HepG2 (cell line): Measurements from ENCODE around the gene IST1. TPM values are rescaled to one million over a fixed set of nuclear protein-coding genes. Genes with fewer than 3 reads are reported as not detected.

Experiments used
- AGO1 ChIP-seq: fragments of 200-400 bp; formaldehyde crosslinking; IDR thresholded peaks from 2 replicates; pipeline ENCODE4 v1.6.1; 2017; ENCODE audit warnings: mild to moderate bottlenecking, low read depth, low read length, moderate library complexity; ENCODE audit not compliant: poor library complexity, severe bottlenecking
- AGO2 ChIP-seq: fragments of 200-400 bp; formaldehyde crosslinking; optimal IDR thresholded peaks from 2 replicates; pipeline ENCODE3; 2017; ENCODE audit warnings: mild to moderate bottlenecking, low read depth, low read length, moderate library complexity
- DMAP1 ChIP-seq: IDR thresholded peaks from 2 replicates; pipeline ENCODE4 v1.6.1; 2016
- HNRNPUL1 ChIP-seq: fragments of 200-400 bp; formaldehyde crosslinking; IDR thresholded peaks from 2 replicates; pipeline ENCODE4 v1.6.1; 2017; ENCODE audit warnings: low read depth, mild to moderate bottlenecking, low read length, moderate library complexity
- NFATC3 ChIP-seq: sonication (generic); formaldehyde crosslinking; IDR thresholded peaks from 2 replicates; pipeline ENCODE4 v1.5.1; 2020; ENCODE audit warnings: mild to moderate bottlenecking, missing genetic modification reagents
- NFE2L1 ChIP-seq: sonication (generic); formaldehyde crosslinking; IDR thresholded peaks from 2 replicates; pipeline ENCODE4 v1.4.0; 2020; ENCODE audit warnings: missing genetic modification reagents, mild to moderate bottlenecking, borderline replicate concordance
- NRL ChIP-seq: sonication (generic); formaldehyde crosslinking; IDR thresholded peaks from 2 replicates; pipeline ENCODE4 v1.5.0; 2020; ENCODE audit warnings: missing genetic modification reagents, mild to moderate bottlenecking, moderate library complexity, borderline replicate concordance
- RAD21 ChIP-seq: fragments of 450-650 bp; formaldehyde crosslinking; IDR thresholded peaks from 2 replicates; pipeline ENCODE4 v1.5.0; 2020; ENCODE audit warnings: mild to moderate bottlenecking
- RBAK ChIP-seq: sonication (generic); formaldehyde crosslinking; IDR thresholded peaks from 2 replicates; pipeline ENCODE4 v1.5.1; 2020; ENCODE audit warnings: mild to moderate bottlenecking, missing genetic modification reagents
- TFAP4 ChIP-seq: sonication (generic); IDR thresholded peaks from 2 replicates; pipeline ENCODE4 v1.6.1; 2016; ENCODE audit warnings: low read depth, borderline replicate concordance
- XRCC5 ChIP-seq: fragments of 200-400 bp; formaldehyde crosslinking; optimal IDR thresholded peaks from 2 replicates; pipeline ENCODE3; 2017; ENCODE audit warnings: mild to moderate bottlenecking, low read length
- ZNF510 ChIP-seq: sonication (generic); formaldehyde crosslinking; IDR thresholded peaks from 2 replicates; pipeline ENCODE4 v1.4.0; 2020; ENCODE audit warnings: low read depth, mild to moderate bottlenecking, missing genetic modification reagents
- polyA plus RNA-seq, 8 experiments: library from polyadenylated mRNA; depleted of rRNA in 3 of 8; stranded (reverse) in 7 of 8; unstranded in 1 of 8; fragments of >200 nt; fragmentation: Illumina TruSeq in 4 of 8; extraction: Trizol in 4 of 8; gene quantifications; 2 replicates each; pipeline versions ENCODE4 v1.2.1 to v1.2.3, GENCODE V29; 2011 to 2016; ENCODE audit warnings: low read depth in 4 of 8, missing spikeins in 1 of 8, mixed read lengths in 1 of 8; ENCODE audit not compliant: insufficient read depth in 1 of 8
- total RNA-seq, 5 experiments: library from RNA; depleted of rRNA; stranded (reverse); fragments of >200 nt; fragmentation: Illumina TruSeq; extraction: Trizol; gene quantifications; 2 replicates each; pipeline ENCODE4 v1.2.3, GENCODE V29; 2016; ENCODE audit warnings: low read depth in 1 of 5
- TF ChIP-seq, protein P1 (sequence below): sonication (generic); formaldehyde crosslinking; IDR thresholded peaks from 2 replicates; pipeline ENCODE4 v1.4.0; 2020; ENCODE audit warnings: missing genetic modification reagents, borderline replicate concordance
- TF ChIP-seq, protein P2 (sequence below): sonication (generic); formaldehyde crosslinking; IDR thresholded peaks from 2 replicates; pipeline ENCODE4 v1.5.0; 2020; ENCODE audit warnings: mild to moderate bottlenecking, missing genetic modification reagents, borderline replicate concordance
- TF ChIP-seq, protein P3 (sequence below): sonication (generic); formaldehyde crosslinking; IDR thresholded peaks from 2 replicates; pipeline ENCODE4 v1.4.0; 2020; ENCODE audit warnings: missing genetic modification reagents
- TF ChIP-seq, protein P4 (sequence below): sonication (generic); formaldehyde crosslinking; IDR thresholded peaks from 2 replicates; pipeline ENCODE4 v1.5.0; 2020; ENCODE audit warnings: mild to moderate bottlenecking, missing genetic modification reagents, moderate library complexity

Gene IST1
- total and polyA plus RNA-seq, 2 of the 13 experiments (the other 11 are each of a cell fraction or from before 2014, with no cell fraction given): 346 to 415 TPM

GRCh38 chr16:71882505-71883167 is 12.7 kb upstream of the IST1 start (continued):
- TF ChIP-seq, protein P1, sequence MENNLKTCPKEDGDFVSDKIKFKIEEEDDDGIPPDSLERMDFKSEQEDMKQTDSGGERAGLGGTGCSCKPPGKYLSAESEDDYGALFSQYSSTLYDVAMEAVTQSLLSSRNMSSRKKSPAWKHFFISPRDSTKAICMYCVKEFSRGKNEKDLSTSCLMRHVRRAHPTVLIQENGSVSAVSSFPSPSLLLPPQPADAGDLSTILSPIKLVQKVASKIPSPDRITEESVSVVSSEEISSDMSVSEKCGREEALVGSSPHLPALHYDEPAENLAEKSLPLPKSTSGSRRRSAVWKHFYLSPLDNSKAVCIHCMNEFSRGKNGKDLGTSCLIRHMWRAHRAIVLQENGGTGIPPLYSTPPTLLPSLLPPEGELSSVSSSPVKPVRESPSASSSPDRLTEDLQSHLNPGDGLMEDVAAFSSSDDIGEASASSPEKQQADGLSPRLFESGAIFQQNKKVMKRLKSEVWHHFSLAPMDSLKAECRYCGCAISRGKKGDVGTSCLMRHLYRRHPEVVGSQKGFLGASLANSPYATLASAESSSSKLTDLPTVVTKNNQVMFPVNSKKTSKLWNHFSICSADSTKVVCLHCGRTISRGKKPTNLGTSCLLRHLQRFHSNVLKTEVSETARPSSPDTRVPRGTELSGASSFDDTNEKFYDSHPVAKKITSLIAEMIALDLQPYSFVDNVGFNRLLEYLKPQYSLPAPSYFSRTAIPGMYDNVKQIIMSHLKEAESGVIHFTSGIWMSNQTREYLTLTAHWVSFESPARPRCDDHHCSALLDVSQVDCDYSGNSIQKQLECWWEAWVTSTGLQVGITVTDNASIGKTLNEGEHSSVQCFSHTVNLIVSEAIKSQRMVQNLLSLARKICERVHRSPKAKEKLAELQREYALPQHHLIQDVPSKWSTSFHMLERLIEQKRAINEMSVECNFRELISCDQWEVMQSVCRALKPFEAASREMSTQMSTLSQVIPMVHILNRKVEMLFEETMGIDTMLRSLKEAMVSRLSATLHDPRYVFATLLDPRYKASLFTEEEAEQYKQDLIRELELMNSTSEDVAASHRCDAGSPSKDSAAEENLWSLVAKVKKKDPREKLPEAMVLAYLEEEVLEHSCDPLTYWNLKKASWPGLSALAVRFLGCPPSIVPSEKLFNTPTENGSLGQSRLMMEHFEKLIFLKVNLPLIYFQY (CRISPR knock-in tag): peak; percentile 14; the same call in 1 of the 2 replicates
- TF ChIP-seq NFE2L1 (CRISPR knock-in tag) (no peak), HNRNPUL1 (no peak), ZNF510 (CRISPR knock-in tag) (0 out of 2 replicates have a peak, but pooled peaks have one; percentile 46), AGO2 (no peak), NRL (no peak), TFAP4 (peak; percentile 29; the same call in 1 of the 2 replicates), RBAK (no peak), NFATC3 (CRISPR knock-in tag) (0 out of 2 replicates have a peak, but pooled peaks have one; percentile 40), AGO1 (no peak), XRCC5 (peak; percentile 38), RAD21 (CRISPR knock-in tag) (0 out of 2 replicates have a peak, but pooled peaks have one; percentile 10), DMAP1 (CRISPR knock-in tag) (no peak)
- TF ChIP-seq, protein P2, sequence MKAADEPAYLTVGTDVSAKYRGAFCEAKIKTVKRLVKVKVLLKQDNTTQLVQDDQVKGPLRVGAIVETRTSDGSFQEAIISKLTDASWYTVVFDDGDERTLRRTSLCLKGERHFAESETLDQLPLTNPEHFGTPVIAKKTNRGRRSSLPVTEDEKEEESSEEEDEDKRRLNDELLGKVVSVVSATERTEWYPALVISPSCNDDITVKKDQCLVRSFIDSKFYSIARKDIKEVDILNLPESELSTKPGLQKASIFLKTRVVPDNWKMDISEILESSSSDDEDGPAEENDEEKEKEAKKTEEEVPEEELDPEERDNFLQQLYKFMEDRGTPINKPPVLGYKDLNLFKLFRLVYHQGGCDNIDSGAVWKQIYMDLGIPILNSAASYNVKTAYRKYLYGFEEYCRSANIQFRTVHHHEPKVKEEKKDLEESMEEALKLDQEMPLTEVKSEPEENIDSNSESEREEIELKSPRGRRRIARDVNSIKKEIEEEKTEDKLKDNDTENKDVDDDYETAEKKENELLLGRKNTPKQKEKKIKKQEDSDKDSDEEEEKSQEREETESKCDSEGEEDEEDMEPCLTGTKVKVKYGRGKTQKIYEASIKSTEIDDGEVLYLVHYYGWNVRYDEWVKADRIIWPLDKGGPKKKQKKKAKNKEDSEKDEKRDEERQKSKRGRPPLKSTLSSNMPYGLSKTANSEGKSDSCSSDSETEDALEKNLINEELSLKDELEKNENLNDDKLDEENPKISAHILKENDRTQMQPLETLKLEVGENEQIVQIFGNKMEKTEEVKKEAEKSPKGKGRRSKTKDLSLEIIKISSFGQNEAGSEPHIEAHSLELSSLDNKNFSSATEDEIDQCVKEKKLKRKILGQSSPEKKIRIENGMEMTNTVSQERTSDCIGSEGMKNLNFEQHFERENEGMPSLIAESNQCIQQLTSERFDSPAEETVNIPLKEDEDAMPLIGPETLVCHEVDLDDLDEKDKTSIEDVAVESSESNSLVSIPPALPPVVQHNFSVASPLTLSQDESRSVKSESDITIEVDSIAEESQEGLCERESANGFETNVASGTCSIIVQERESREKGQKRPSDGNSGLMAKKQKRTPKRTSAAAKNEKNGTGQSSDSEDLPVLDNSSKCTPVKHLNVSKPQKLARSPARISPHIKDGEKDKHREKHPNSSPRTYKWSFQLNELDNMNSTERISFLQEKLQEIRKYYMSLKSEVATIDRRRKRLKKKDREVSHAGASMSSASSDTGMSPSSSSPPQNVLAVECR (CRISPR knock-in tag): no peak
- TF ChIP-seq, protein P3, sequence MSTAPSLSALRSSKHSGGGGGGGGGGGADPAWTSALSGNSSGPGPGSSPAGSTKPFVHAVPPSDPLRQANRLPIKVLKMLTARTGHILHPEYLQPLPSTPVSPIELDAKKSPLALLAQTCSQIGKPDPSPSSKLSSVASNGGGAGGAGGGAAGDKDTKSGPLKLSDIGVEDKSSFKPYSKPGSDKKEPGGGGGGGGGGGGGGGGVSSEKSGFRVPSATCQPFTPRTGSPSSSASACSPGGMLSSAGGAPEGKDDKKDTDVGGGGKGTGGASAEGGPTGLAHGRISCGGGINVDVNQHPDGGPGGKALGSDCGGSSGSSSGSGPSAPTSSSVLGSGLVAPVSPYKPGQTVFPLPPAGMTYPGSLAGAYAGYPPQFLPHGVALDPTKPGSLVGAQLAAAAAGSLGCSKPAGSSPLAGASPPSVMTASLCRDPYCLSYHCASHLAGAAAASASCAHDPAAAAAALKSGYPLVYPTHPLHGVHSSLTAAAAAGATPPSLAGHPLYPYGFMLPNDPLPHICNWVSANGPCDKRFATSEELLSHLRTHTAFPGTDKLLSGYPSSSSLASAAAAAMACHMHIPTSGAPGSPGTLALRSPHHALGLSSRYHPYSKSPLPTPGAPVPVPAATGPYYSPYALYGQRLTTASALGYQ (CRISPR knock-in tag): no peak
- TF ChIP-seq, protein P4, sequence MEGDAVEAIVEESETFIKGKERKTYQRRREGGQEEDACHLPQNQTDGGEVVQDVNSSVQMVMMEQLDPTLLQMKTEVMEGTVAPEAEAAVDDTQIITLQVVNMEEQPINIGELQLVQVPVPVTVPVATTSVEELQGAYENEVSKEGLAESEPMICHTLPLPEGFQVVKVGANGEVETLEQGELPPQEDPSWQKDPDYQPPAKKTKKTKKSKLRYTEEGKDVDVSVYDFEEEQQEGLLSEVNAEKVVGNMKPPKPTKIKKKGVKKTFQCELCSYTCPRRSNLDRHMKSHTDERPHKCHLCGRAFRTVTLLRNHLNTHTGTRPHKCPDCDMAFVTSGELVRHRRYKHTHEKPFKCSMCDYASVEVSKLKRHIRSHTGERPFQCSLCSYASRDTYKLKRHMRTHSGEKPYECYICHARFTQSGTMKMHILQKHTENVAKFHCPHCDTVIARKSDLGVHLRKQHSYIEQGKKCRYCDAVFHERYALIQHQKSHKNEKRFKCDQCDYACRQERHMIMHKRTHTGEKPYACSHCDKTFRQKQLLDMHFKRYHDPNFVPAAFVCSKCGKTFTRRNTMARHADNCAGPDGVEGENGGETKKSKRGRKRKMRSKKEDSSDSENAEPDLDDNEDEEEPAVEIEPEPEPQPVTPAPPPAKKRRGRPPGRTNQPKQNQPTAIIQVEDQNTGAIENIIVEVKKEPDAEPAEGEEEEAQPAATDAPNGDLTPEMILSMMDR (CRISPR knock-in tag): peak; percentile 76
